Activated CD4-positive, alpha-beta T cell treated with anti-CD3 and anti-CD28 coated beads, Interleukin-2, amount 10 ng/mL, durations not matched to agents 7 days and 5 days (primary cell): ENCODE results near the gene STAT4. TPM values are rescaled to one million over a fixed set of nuclear protein-coding genes. Genes with fewer than 3 reads are reported as not detected.

Experiments used
- CTCF ChIA-PET: fragments of 350-600 bp; sonication (Branson Sonifier 250); formaldehyde crosslinking; loops from one replicate; lab custom pipeline; 2021; ENCODE audit warnings: antibody characterized with exemption; lab: Charles Lee
- POLR2A ChIA-PET: fragments of 350-600 bp; sonication (Branson Sonifier 250); formaldehyde crosslinking; loops from one replicate; lab custom pipeline; 2021; ENCODE audit warnings: antibody characterized with exemption; lab: Charles Lee
- DNase-seq: peaks from one replicate; pipeline ENCODE4 v3.0.0-alpha.2; 2020
- H3K27ac Mint-ChIP-seq: one replicate; pipeline ENCODE4 v1.8.0; 2021; ENCODE audit warnings: mild to moderate bottlenecking, moderate library complexity, mixed read lengths
- H3K27me3 Mint-ChIP-seq: one replicate; pipeline ENCODE4 v1.8.0; 2021; ENCODE audit warnings: mixed read lengths
- H3K36me3 Mint-ChIP-seq: one replicate; pipeline ENCODE4 v1.8.0; 2021; ENCODE audit warnings: low read depth, mixed read lengths
- H3K4me1 Mint-ChIP-seq: one replicate; pipeline ENCODE4 v1.8.0; 2021; ENCODE audit warnings: mixed read lengths
- H3K4me3 Mint-ChIP-seq: one replicate; pipeline ENCODE4 v1.8.0; 2021; ENCODE audit warnings: mild to moderate bottlenecking, moderate library complexity, mixed read lengths
- H3K9me3 Mint-ChIP-seq: one replicate; pipeline ENCODE4 v1.8.0; 2021; ENCODE audit warnings: mixed read lengths
- total RNA-seq, 2 experiments: library from RNA; stranded (reverse); gene quantifications; one replicate each; pipeline ENCODE4 v1.2.3, GENCODE V29; 2021

STAT4 gene
- total RNA-seq, 2 experiments from 2014 or later = 72.6 to 84.4 TPM

DNA sequence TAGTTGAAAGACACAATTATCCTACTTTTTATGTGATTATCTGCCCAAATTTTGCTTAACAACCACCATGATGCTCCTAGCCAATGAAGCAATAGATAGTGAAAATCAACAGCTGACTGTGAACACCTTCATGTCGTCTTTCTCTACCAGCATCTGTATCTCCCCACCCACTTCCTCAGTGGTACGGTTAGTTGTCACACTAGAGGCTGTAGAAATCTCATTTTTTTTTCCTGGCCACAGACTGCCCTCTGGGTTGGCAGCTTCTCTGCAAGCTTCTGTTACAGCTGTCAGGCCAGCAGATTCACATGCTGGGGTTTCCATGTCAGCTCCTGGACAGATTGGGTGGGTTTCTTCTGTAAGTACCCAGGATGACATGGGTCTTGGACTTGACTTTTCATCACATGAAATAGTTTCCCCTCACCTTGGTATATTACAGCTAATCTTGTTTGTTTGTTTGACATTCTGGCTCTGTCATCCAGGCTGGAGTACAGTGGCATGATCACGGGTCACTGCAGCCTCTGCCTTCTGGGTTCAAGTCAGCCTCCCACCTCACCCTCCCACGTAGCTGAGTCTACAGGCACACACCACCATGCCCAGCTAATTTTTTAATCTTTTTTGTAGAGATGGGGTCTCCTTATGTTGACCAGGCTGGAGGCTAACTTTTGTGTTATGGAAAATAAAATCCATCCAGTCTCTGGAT is 24.3 kb downstream of the STAT4 start:
- H3K27me3 Mint-ChIP-seq = no peaks in the 10 kb centered on the region
- peaks cover 65% of the 10 kb centered on the region for H3K36me3 Mint-ChIP-seq
- H3K4me3 Mint-ChIP-seq = peak overlapping the region; percentile 14
- peaks cover 62% of the 10 kb centered on the region for H3K4me1 Mint-ChIP-seq
- POLR2A ChIA-PET = no interaction called here
- CTCF ChIA-PET = interaction anchor here (0.9 to 2.1 kb wide), 10 partner anchors 10 to 567 kb away, joined by 3 to 10 read pairs (median 4); no protein-coding TSS in a partner anchor
- H3K9me3 Mint-ChIP-seq = peaks cover 15% of the 10 kb centered on the region
- peak overlapping the region; percentile 6 for H3K27ac Mint-ChIP-seq
- peak; percentile 29 for DNase-seq

DNA sequence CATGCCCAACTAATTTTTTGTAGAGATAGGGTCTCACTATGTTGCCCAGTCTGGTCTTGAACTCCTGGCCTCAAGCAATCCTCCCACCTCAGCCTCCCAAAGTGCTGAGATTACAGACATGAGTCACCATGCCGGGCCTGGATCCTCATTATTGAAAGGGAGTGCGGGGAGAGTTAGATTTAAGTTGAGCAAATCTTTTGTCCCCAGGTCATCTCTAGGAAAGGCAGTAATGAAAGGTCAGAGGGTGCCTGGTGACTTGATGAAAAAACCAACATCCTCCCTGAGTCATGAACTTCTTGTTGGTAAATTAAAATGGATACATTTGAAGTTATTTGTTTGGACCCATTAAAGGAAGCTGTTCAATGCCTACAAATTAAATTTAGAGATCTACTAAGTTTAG is 25.1 kb downstream of the STAT4 start:
- no peak for DNase-seq
- Mint-ChIP-seq H3K4me3 (no peak overlapping the region), H3K9me3 (peaks cover 15% of the 10 kb centered on the region), H3K4me1 (peaks cover 62% of the 10 kb centered on the region), H3K27me3 (no peaks in the 10 kb centered on the region), H3K27ac (no peak overlapping the region), H3K36me3 (peaks cover 66% of the 10 kb centered on the region)
- ChIA-PET POLR2A (no interaction called here), CTCF (interaction anchor here (1.2 to 1.5 kb wide), 4 partner anchors 23 to 71 kb away, joined by 4 to 5 read pairs (median 4); no protein-coding TSS in a partner anchor)

- peaks cover 47% of the 10 kb centered on the region for H3K4me1 Mint-ChIP-seq
- H3K9me3 Mint-ChIP-seq = peaks cover 19% of the 10 kb centered on the region
- no peak overlapping the region for H3K27ac Mint-ChIP-seq
- DNase-seq = no peak
- no peaks in the 10 kb centered on the region for H3K27me3 Mint-ChIP-seq
- peaks cover 69% of the 10 kb centered on the region for H3K36me3 Mint-ChIP-seq
- no peak overlapping the region for H3K4me3 Mint-ChIP-seq
- POLR2A ChIA-PET = no interaction called here
- CTCF ChIA-PET = no interaction called here
These were observed 28.0 kb downstream of the STAT4 start for GRCh38 chr2:191122638-191123294.

DNA sequence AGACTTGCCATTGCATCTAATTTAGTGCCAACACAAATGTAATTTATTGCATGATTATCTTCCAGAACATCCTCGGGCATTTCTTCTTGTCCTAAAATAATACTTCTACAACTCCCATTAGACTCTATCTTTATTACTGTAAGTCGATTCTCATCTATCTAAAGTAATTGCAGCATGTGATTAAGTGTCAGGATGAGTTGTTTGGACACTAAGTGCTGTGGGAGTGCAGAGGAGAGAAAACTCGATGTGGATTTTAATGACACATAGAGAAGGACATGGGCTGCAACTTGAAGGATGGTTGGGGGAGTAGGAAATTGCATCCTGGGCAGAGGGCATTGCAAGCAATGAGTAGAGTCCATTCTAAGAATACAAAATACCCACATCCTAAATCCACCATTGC is 33.5 kb downstream of the STAT4 start:
- Mint-ChIP-seq H3K27me3 (no peaks in the 10 kb centered on the region), H3K4me1 (peaks cover 46% of the 10 kb centered on the region)
- CTCF ChIA-PET = no interaction called here

GRCh38 chr2:191115804-191116203 is 35.0 kb downstream of the STAT4 start:
- POLR2A ChIA-PET = interaction anchor here (0.6 to 1.0 kb wide), 2 partner anchors 33 to 562 kb away, joined by 3 read pairs; partner anchors contain the start of gene NABP1
- no peak overlapping the region for H3K4me3 Mint-ChIP-seq
- peaks cover 59% of the 10 kb centered on the region for H3K36me3 Mint-ChIP-seq

More for the DNA sequence above, 33.5 kb downstream of the STAT4 start:
- H3K27ac Mint-ChIP-seq = no peak overlapping the region
- no peak for DNase-seq
- peaks cover 11% of the 10 kb centered on the region for H3K9me3 Mint-ChIP-seq
- no peak overlapping the region for H3K4me3 Mint-ChIP-seq
- peaks cover 64% of the 10 kb centered on the region for H3K36me3 Mint-ChIP-seq
- POLR2A ChIA-PET = no interaction called here

GRCh38 chr2:191115391-191115790 is 35.4 kb downstream of the STAT4 start:
- ChIA-PET CTCF (interaction anchor here (0.6 to 1.6 kb wide), 10 partner anchors 10 to 78 kb away, joined by 3 to 5 read pairs (median 3); partner anchors contain the start of gene STAT4), POLR2A (interaction anchor here (0.6 to 1.0 kb wide), 2 partner anchors 33 to 563 kb away, joined by 3 read pairs; partner anchors contain the start of gene NABP1)
- no peak overlapping the region for H3K4me3 Mint-ChIP-seq
- H3K4me1 Mint-ChIP-seq = peaks cover 50% of the 10 kb centered on the region
- peak; percentile 52 for DNase-seq
- H3K36me3 Mint-ChIP-seq = peaks cover 58% of the 10 kb centered on the region
- H3K9me3 Mint-ChIP-seq = peaks cover 11% of the 10 kb centered on the region
- no peaks in the 10 kb centered on the region for H3K27me3 Mint-ChIP-seq
- peak overlapping the region; percentile 82 for H3K27ac Mint-ChIP-seq

More at GRCh38 chr2:191115804-191116203, 35.0 kb downstream of the STAT4 start:
- Mint-ChIP-seq H3K4me1 (peaks cover 49% of the 10 kb centered on the region), H3K9me3 (peaks cover 11% of the 10 kb centered on the region), H3K27ac (peak overlapping the region; percentile 82), H3K27me3 (no peaks in the 10 kb centered on the region)
- no peak for DNase-seq
- CTCF ChIA-PET = interaction anchor here (0.7 to 1.6 kb wide), 7 partner anchors 11 to 63 kb away, joined by 3 to 5 read pairs (median 3); no protein-coding TSS in a partner anchor

DNA sequence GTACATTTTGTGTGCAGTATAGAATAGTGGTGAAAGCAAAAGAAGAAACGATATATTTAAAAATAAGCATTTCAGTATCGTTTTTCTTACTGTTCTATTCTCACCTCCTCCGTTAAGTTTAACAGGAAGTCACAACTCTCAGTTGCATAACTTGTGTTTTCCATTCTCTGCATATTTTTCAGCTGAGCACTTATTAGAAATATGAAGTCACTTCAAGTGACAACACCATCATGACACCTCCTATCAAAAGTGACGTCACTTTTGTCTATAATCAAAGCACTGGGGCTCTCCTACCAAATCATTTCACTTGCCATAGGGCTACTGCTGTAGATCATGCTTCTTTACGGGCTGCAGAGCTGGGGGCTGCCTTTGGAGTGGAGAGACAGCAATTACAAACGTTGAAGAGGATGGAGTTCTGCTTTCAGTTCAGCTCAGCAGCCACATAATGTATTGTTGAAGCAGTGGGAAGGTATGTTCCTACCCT is 36.3 kb downstream of the STAT4 start:
- ChIA-PET POLR2A (interaction anchor here (1.0 kb wide), 1 partner anchor 34 kb away, joined by 3 read pairs; no protein-coding TSS in a partner anchor), CTCF (interaction anchor here (0.5 to 1.6 kb wide), 8 partner anchors 12 to 527 kb away, joined by 3 to 5 read pairs (median 3); no protein-coding TSS in a partner anchor)
- Mint-ChIP-seq H3K9me3 (peaks cover 5% of the 10 kb centered on the region), H3K4me1 (peaks cover 57% of the 10 kb centered on the region), H3K4me3 (peak overlapping the region; percentile 10), H3K36me3 (peaks cover 56% of the 10 kb centered on the region), H3K27me3 (no peaks in the 10 kb centered on the region), H3K27ac (peak overlapping the region; percentile 82)
- DNase-seq = peak; percentile 29

GRCh38 chr2:191113761-191114160 is 37.0 kb downstream of the STAT4 start:
- no peak overlapping the region for H3K4me3 Mint-ChIP-seq
- H3K9me3 Mint-ChIP-seq = peaks cover 3% of the 10 kb centered on the region
- CTCF ChIA-PET = interaction anchor here (1.2 to 1.3 kb wide), 3 partner anchors 42 to 527 kb away, joined by 3 read pairs; no protein-coding TSS in a partner anchor
- POLR2A ChIA-PET = no interaction called here
- no peaks in the 10 kb centered on the region for H3K27me3 Mint-ChIP-seq
- H3K36me3 Mint-ChIP-seq = peaks cover 53% of the 10 kb centered on the region
- peaks cover 63% of the 10 kb centered on the region for H3K4me1 Mint-ChIP-seq
- no peak for DNase-seq
- H3K27ac Mint-ChIP-seq = peak overlapping the region; percentile 22

DNA sequence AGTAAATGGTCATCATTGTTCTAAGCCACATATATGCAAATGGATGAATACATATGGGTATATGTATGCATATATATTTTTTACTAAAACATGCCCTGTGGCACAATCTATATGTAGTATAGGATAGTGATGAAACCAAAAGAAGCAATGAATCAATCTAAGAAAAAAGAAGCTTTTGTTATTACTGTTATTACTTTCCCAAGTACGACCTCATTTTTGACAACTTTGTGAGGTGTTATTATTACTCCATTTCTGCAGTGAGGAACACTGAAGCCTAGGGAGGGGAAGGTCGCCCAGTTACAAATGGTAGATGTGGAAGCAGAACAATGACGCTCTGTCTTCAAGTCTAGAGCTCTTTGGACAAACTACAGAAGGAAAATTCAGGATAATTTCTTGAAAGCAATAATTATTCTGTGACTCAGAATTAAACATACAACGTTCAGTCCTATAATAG is 38.3 kb downstream of the STAT4 start:
- no peaks in the 10 kb centered on the region for H3K27me3 Mint-ChIP-seq
- ChIA-PET POLR2A (no interaction called here), CTCF (interaction anchor here (1.1 kb wide), 1 partner anchor 14 kb away, joined by 4 read pairs; no protein-coding TSS in a partner anchor)
- no peak overlapping the region for H3K27ac Mint-ChIP-seq
- peaks cover 57% of the 10 kb centered on the region for H3K36me3 Mint-ChIP-seq
- DNase-seq = no peak
- peaks cover 70% of the 10 kb centered on the region for H3K4me1 Mint-ChIP-seq
- no peak overlapping the region for H3K4me3 Mint-ChIP-seq
- peaks cover 3% of the 10 kb centered on the region for H3K9me3 Mint-ChIP-seq

- no peak overlapping the region for H3K27ac Mint-ChIP-seq
- DNase-seq = no peak
These were observed 40.9 kb downstream of the STAT4 start for GRCh38 chr2:191109888-191110287.

GRCh38 chr2:191108331-191108730 is 42.5 kb downstream of the STAT4 start:
- H3K27me3 Mint-ChIP-seq = no peaks in the 10 kb centered on the region
- H3K4me1 Mint-ChIP-seq = peaks cover 39% of the 10 kb centered on the region
- ChIA-PET CTCF (no interaction called here), POLR2A (no interaction called here)
- H3K4me3 Mint-ChIP-seq = no peak overlapping the region
- DNase-seq = no peak
- H3K9me3 Mint-ChIP-seq = peaks cover 3% of the 10 kb centered on the region
- H3K36me3 Mint-ChIP-seq = peaks cover 46% of the 10 kb centered on the region
- H3K27ac Mint-ChIP-seq = no peak overlapping the region

More at GRCh38 chr2:191109888-191110287, 40.9 kb downstream of the STAT4 start:
- Mint-ChIP-seq H3K9me3 (peaks cover 3% of the 10 kb centered on the region), H3K36me3 (peaks cover 54% of the 10 kb centered on the region), H3K4me1 (peaks cover 55% of the 10 kb centered on the region), H3K4me3 (no peak overlapping the region), H3K27me3 (no peaks in the 10 kb centered on the region)
- POLR2A ChIA-PET = no interaction called here
- CTCF ChIA-PET = no interaction called here

- Mint-ChIP-seq H3K9me3 (peaks cover 8% of the 10 kb centered on the region), H3K4me1 (peaks cover 30% of the 10 kb centered on the region), H3K27me3 (no peaks in the 10 kb centered on the region), H3K36me3 (peaks cover 49% of the 10 kb centered on the region), H3K4me3 (no peak overlapping the region), H3K27ac (no peak overlapping the region)
- DNase-seq = no peak
- ChIA-PET CTCF (interaction anchor here (1.1 kb wide), 1 partner anchor 10 kb away, joined by 3 read pairs; no protein-coding TSS in a partner anchor), POLR2A (no interaction called here)
These were observed 45.7 kb downstream of the STAT4 start for GRCh38 chr2:191105082-191105481.
